CD4-positive, alpha-beta T cell treated with Interleukin-15 for 4 hours (primary cell): ENCODE results near the gene ADAMTS2.
"Not testable (repeated sequence)": the region's sequence is repeated elsewhere in the genome, so short reads cannot be mapped to it uniquely, and the experiment has no call there.

Experiments used
- DNase-seq: peaks from one replicate; pipeline ENCODE4 v3.0.0-alpha.2; 2020; ENCODE audit warnings: low spot score

The ADAMTS2 gene

GRCh38 chr5:179325296-179326031 lies 19.8 kb downstream of the ADAMTS2 start:
- no peak for DNase-seq

- DNase-seq, result no peak
Observed at GRCh38 chr5:179324760-179325295, 20.4 kb downstream of the ADAMTS2 start.

- DNase-seq, result not testable (repeated sequence)
Observed at GRCh38 chr5:179324316-179324715, 20.9 kb downstream of the ADAMTS2 start.

- no peak for DNase-seq
Observed at GRCh38 chr5:179323026-179323870, 22.0 kb downstream of the ADAMTS2 start.

GRCh38 chr5:179322071-179323025 lies 22.9 kb downstream of the ADAMTS2 start:
- DNase-seq, result no peak

GRCh38 chr5:179321206-179321987 lies 23.9 kb downstream of the ADAMTS2 start:
- DNase-seq, result no peak

- DNase-seq, result no peak
Observed at GRCh38 chr5:179319741-179320281, 25.4 kb downstream of the ADAMTS2 start.

- DNase-seq, result no peak
Observed at GRCh38 chr5:179319123-179319522, 26.1 kb downstream of the ADAMTS2 start.

- DNase-seq, result no peak
Observed at GRCh38 chr5:179318221-179318955, 26.9 kb downstream of the ADAMTS2 start.

- DNase-seq, result no peak
Observed at GRCh38 chr5:179317411-179318220, 27.6 kb downstream of the ADAMTS2 start.

- DNase-seq, result no peak
Observed at GRCh38 chr5:179316982-179317381, 28.3 kb downstream of the ADAMTS2 start.

GRCh38 chr5:179316111-179316551 lies 29.1 kb downstream of the ADAMTS2 start:
- DNase-seq, result no peak

GRCh38 chr5:179315356-179315890 lies 29.8 kb downstream of the ADAMTS2 start:
- no peak for DNase-seq

GRCh38 chr5:179314606-179315355 lies 30.5 kb downstream of the ADAMTS2 start:
- no peak for DNase-seq

- DNase-seq, result no peak
Observed at GRCh38 chr5:179313849-179314521, 31.3 kb downstream of the ADAMTS2 start.

GRCh38 chr5:179312557-179313235 lies 32.6 kb downstream of the ADAMTS2 start:
- DNase-seq, result no peak

GRCh38 chr5:179311581-179311980 lies 33.7 kb downstream of the ADAMTS2 start:
- DNase-seq, result no peak
